Medulla oblongata (tissue), 1 donor: ENCODE data around the gene OR51B4.
"Not testable (repeated sequence)": the region's sequence is repeated elsewhere in the genome, so short reads cannot be mapped to it uniquely, and the experiment has no call there.

Experiments used
- DNase-seq: peaks from one replicate; pipeline ENCODE4 v3.0.0-alpha.2; 2015; ENCODE audit errors: extremely low spot score

Gene OR51B4

DNA sequence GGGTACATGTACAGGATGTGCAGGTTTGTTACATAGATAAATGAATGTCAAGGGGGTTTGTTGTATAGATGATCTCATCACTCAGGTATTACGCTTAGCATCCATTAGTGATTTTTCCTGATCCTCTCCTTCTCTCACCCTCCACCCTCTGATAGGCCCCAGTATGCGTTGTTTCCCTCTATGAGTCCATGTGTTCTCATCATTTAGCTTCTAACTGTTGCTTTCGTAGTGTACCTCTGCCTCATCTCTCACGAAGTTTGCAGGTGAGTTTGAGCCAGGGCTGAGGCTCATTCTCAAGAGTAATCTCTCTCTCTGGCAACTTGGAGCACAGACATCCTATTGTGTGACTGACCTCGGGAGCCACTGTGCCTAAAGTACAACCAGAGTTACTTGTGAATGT, 27.4 kb downstream of the OR51B4 start:
- DNase-seq = no peak

DNA sequence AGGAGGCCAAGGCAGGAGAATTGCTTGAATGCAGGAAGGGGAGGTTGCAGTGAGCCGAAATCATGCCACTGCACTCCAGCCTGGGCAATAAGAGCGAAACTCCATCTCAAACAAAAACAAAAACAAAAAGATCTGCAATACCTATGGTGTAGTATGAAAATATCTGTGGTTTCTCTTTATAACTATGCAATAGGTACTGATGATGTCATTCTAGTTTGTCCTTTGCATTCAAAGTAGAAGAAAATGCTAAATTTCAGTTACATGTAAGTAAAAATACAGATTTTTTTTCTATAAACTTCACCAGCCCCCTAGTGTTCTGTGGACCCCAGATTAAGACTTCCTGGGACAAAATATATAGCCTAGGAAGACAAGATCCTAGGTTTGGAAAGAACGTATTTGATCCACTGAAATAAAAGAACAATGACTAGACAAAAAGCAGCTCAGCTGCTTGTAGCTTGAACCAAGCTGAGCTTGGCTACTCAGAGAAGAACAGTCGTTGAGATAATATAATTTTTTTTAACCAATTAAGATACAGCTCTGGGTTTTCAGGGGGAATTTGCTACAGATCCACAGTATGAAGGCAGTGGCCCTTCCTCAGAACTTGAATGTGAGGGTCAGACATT, 29.2 kb downstream of the OR51B4 start:
- no peak for DNase-seq

DNA sequence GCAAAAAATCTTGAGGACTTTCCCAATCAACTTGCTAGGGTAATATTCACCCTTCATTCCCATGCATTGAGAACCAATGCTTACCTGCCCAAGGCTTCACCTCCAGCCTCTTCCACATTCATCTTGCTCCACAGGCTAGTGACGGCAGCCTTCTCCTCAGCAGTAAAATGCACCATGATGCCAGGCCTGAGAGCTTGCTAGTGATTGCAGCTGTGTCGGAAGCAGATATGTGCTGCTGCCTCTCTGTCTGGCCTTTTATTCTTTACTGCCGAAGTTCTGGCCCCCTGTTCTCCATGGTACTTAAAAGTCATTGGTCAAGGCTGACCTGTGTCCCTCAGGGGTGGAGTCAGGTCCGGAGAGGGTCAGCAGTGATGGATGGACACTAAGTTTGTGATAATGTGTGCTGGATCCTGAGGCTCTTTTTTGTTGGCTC, 32.0 kb downstream of the OR51B4 start, which contains the start of gene HBE1:
Gene HBE1 (minus strand): TSS at position 231 of the 433 bp plus-strand sequence. CDS start 55 bp downstream, at position 176.
- DNase-seq = no peak

DNA sequence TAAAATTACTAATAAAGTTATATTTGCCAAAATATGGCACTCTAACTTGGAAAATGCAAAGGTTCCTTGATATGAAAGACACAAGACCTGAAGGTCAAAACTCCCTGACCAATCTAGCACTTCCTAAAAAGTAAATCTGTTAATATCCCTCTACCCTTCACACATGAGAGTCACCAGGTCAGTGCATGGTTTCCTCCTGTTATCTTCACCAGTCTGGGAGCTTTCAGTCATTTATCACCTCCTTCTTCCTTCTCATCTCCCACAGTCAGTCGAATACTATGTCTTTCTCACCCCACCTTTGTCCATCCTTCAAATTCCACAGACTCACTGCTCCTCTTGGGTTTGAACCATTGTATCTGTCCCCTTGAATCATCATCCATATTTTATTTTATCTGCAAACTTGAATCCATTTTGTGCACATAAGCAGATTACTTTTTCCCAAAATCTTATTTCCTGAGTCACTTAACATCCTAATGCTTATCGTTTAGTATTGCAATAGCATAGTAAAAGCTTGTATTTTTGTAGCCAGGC, 34.6 kb downstream of the OR51B4 start:
- DNase-seq = no peak

DNA sequence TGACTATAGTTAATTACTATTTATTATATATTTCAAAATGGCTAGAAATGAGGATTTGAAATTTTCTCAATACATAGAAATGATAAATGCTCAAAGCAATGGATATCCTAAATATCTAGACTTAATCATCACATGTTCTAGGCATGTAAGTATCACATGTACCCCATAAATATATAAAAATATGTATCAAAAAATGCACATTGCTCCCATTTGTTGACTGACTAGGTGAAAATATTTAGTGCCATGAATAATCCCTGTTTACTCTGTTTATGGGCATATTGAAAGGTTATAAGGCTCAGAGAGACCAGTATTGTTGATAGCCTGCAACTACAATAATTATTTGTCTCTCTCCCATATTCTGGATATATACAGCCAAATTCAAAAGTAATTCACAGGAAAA, 35.1 kb downstream of the OR51B4 start:
- DNase-seq = no peak

DNA sequence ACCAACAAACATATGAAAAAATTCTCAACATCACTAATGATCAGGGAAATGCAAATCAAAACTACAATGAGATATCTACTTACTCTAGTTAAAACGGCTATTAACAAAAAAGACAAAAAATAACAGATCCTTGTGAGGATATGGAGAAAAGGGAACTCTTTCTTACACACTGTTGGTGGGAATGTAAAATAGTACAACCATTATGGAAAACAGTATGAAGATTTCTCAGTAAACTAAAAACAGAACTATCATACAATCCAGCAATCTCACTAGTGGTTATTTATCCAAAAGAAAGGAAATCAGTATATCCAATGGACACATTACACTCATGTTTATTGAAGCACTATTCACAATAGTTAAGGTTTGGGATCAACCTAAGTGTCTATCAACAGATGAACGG, 35.9 kb downstream of the OR51B4 start:
- no peak for DNase-seq

DNA sequence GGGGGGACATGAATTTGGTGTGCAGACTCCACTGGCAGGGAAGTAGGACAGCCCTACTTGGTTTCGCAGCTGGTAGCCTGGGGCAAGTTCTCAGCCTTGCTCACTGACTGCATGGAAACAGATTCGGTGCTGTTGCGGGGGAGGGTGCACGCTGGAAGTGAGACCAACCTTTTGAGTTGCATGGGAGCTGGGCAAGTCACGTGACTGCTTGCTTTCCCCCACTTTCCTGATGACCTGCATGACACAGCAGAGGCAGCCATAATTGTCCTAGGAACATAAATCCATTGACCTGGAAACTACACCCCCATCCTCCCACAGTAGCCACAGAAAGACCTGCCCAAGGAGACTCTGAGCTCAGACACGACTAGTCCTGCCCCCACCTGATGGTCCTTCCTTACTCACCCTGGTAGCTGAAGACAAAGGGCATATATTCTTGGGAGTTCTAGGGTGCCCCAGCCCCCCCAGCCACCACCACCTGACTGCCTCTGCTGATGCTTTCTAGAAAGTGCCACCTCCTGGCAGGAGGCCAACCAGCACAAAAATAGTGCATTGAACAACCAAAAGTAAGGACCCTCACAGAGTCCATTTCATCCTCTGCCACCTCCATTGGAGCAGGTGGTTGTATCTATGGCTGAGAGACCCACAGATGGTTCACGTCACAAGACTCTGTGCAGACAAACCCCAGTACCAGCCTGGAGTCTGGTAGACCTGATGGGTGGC, 43.0 kb downstream of the OR51B4 start:
- no peak for DNase-seq

DNA sequence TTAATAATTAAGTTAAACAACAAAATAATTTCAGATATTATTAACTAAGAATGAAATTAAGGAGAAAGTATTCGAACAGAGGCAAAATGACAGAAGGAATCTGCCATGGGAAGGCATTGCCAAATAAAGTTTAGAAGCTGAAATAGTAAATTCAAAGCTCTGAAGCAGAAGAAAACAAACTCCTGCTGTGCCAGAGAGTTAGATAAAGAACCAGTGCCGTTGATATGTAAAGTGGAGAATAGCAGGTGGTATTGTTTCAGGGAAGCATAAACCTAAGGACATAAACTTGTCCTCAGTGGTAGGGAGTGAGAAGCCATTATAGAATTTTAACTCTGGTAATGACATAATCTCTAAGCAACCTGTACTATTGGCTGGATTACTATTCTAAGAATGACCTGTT, 44.5 kb downstream of the OR51B4 start:
- DNase-seq = no peak

DNA sequence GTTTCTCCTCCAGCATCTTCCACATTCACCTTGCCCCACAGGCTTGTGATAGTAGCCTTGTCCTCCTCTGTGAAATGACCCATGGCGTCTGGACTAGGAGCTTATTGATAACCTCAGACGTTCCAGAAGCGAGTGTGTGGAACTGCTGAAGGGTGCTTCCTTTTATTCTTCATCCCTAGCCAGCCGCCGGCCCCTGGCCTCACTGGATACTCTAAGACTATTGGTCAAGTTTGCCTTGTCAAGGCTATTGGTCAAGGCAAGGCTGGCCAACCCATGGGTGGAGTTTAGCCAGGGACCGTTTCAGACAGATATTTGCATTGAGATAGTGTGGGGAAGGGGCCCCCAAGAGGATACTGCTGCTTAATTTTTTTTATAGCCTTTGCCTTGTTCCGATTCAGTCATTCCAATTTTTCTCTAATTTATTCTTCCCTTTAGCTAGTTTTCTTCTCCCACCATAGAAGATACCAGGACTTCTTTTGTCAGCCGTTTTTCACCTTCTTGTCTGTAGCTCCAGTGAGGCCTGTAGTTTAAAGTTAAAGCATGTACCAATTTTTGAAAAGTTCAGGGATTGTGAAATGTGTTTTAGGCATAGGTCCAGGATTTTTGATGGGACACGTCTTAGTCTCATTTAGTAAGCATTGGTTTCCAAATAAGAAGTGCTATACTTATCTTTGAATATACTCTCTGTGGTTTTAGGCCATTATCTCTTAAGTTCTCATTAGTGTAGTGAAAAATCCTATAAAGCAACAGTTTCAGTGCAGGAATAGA, 46.9 kb downstream of the OR51B4 start, which contains the start of gene HBG2:
Gene HBG2 (minus strand): TSS at position 136 of the 768 bp plus-strand sequence. CDS start 53 bp downstream, at position 83.
- not testable (repeated sequence) for DNase-seq

DNA sequence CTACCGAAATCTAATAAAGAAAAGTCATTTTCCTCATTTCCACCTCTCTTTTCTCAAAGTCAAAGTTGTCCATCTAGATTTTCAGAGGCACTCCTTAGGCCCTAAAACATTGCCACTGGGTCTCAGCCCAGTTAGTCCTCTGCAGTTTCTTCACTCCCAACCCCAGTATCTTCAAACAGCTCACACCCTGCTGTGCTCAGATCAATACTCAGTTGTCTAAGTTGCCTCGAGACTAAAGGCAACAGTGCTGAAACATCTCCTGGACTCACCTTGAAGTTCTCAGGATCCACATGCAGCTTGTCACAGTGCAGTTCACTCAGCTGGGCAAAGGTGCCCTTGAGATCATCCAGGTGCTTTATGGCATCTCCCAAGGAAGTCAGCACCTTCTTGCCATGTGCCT, 47.7 kb downstream of the OR51B4 start:
- DNase-seq = not testable (repeated sequence)

DNA sequence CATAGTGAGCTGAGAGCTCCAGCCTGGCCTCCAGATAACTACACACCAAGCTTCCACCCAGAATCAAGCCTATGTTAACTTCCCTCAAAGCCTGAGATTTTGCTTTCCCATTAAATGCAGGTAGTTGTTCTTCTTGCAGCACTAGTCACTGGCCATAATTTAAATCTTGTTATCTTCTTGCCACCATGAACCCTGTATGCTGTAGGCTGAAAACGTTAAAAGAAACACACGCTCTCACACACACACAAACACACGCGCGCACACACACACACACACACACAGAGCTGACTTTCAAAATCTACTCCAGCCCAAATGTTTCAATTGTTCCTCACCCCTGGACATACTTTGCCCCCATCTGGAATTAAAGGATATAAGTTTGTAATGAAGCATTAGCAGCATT, 48.3 kb downstream of the OR51B4 start:
- not testable (repeated sequence) for DNase-seq

DNA sequence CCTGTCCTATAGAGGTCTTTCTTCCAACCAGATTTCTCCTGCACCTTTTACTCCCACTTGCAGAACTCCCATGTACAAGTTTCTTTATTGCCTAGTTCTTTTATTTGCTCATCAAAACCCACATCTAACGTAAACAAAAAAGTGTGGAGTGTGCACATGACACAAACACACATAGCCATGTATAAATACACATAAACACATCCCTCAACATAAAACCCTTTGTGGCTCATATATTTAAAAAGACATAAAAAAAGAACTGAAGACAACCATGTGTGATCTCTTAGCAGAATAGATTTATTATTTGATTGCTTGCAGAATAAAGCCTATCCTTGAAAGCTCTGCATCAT, 48.9 kb downstream of the OR51B4 start:
- no peak for DNase-seq

DNA sequence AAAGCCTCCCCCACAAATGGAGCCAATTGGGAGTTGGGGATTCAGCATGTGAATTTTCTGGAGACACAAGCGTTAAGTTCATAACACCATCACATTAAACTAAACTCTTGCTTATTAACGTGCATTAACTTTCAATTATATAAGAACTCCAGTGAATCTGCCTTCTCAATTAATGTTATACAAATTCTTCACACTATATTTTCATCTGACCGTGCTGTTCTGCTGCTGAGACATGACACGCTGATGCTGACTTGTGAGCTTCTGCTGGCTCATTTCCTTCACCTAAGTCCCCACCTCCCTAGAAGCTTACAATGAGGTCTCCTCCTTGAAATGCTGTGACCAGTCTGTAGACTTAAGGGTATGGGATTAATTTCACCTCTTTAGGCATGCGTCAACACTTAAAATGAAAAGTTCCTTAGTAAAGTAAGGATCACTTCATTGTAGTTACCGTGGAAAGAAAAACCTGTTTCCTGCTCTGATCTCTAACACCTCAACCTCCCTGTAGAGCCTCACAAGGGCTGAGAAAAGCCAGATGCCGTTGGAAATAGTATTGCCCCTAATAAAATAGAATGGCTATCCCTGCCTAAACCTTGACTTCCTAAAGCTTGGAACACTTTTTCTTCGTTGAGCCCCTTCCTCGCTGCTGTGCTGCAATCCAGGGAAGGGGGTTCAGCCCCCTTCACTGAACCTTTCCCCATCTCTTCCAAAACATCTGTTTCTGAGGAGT, 49.4 kb downstream of the OR51B4 start:
- no peak for DNase-seq

DNA sequence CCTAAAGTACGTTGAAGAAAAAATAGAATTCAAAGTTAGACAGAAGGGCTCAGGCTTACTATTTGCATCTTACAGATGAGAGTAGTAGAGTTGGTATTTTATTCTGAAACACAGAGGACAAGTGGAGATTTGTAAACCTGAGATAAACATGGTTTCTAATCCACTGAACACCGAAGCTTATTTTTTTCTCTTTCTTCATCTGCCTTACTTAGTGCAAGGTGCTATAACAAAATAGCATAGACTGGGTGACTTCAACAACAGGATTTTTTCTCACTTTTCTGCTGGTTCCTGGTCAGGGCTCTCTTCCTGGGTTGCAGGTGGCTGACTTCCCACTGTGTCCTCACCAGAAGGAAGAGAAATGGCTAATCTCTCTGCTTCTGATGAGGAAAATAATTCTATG, 50.0 kb downstream of the OR51B4 start:
- DNase-seq = no peak
